ENCODE data around the gene PPP1R3C. TPM values are rescaled to one million over a fixed set of nuclear protein-coding genes. Genes with fewer than 3 reads are reported as not detected.

The PPP1R3C gene
- total and polyA plus RNA-seq, 4 donors: 2.2 to 88.4 (median 11.8) TPM

DNA sequence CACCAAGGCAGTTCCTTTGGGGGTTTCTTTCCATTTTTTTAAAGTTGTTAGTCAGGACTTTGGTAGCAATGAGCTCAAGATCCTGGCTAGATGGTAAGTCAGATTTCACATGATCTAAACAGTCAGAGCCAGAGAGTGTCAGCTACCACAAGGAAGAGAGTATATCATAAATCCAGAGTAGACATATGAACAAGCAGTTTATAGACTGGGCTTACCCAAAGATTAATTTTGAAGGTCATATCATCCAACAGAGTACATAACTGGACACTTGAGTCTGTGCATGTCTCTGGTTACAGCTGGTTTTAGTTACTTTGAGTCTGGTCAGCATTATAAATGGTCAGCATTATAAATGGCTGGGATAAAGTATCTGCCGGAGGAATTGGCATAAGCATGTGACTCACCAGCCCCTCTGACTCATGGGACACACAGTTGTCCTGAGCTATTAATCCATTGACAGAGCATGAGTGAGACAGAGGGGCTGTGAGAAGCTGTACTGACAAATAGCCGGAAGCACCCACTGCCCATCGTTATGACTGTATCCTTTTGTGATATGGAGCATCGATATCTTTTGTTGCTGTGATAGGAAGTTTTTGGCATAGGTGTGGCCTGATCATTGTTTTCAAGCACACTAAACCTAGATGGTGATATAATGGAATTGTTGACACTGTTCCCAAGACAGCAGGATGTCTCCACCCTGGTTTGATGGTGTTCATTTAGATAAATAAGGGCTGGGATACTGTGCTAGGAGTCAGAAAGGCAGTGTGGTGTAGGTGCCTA lies 19.3 kb downstream of the PPP1R3C start:
- H3K9ac ChIP-seq (ENCODE audit: insufficient read depth in 1 of 2, low read length in 2 of 2): no peak overlapping the region
- no peaks in the 10 kb centered on the region for H3K9me3 ChIP-seq (ENCODE audit: control insufficient read depth in 4 of 4, insufficient read depth in 3 of 4, low read length in 3 of 4)
- no peak overlapping the region for H3K4me3 ChIP-seq
- no peaks in the 10 kb centered on the region for H3K36me3 ChIP-seq (ENCODE audit: control insufficient read depth in 4 of 4, insufficient read depth in 4 of 4, low read length in 4 of 4)
- no peak for DNase-seq
- no peak for ATAC-seq (ENCODE audit: insufficient read depth, low FRiP score)
- no peaks in the 10 kb centered on the region for H3K27me3 ChIP-seq (ENCODE audit: control insufficient read depth in 3 of 3, insufficient read depth in 3 of 3, low read length in 2 of 3)
- peak overlapping the region in 1 of 2 donors; percentile 82 for H3K27ac ChIP-seq (ENCODE audit: low read depth in 1 of 2, low read length in 1 of 2)
- WGBS, 2 donors: 66 to 79% methylated on average over 4 of the region's 4 CpGs
- TF ChIP-seq, protein P1, sequence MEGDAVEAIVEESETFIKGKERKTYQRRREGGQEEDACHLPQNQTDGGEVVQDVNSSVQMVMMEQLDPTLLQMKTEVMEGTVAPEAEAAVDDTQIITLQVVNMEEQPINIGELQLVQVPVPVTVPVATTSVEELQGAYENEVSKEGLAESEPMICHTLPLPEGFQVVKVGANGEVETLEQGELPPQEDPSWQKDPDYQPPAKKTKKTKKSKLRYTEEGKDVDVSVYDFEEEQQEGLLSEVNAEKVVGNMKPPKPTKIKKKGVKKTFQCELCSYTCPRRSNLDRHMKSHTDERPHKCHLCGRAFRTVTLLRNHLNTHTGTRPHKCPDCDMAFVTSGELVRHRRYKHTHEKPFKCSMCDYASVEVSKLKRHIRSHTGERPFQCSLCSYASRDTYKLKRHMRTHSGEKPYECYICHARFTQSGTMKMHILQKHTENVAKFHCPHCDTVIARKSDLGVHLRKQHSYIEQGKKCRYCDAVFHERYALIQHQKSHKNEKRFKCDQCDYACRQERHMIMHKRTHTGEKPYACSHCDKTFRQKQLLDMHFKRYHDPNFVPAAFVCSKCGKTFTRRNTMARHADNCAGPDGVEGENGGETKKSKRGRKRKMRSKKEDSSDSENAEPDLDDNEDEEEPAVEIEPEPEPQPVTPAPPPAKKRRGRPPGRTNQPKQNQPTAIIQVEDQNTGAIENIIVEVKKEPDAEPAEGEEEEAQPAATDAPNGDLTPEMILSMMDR (IDR thresholded peaks at IDR 0.05; ENCODE audit: control extremely low read depth, extremely low read depth): no peak
- H3K4me1 ChIP-seq (ENCODE audit: control insufficient read depth in 5 of 5, insufficient read depth in 5 of 5, low read length in 5 of 5): peaks cover 0 to 30% (median 20%) of the 10 kb centered on the region in 5 donors

- Histone ChIP-seq H3K36me3 (ENCODE audit: control insufficient read depth in 4 of 4, insufficient read depth in 4 of 4, low read length in 4 of 4) (no peaks in the 10 kb centered on the region), H3K4me1 (ENCODE audit: control insufficient read depth in 5 of 5, insufficient read depth in 5 of 5, low read length in 5 of 5) (peaks cover 0 to 44% (median 27%) of the 10 kb centered on the region in 5 donors), H3K9me3 (ENCODE audit: control insufficient read depth in 4 of 4, insufficient read depth in 3 of 4, low read length in 3 of 4) (no peaks in the 10 kb centered on the region), H3K27ac (ENCODE audit: low read depth in 1 of 2, low read length in 1 of 2) (peak overlapping the region in 1 of 2 donors; percentile 41), H3K9ac (ENCODE audit: insufficient read depth in 1 of 2, low read length in 2 of 2) (no peak overlapping the region), H3K4me3 (no peak overlapping the region), H3K27me3 (ENCODE audit: control insufficient read depth in 3 of 3, insufficient read depth in 3 of 3, low read length in 2 of 3) (no peaks in the 10 kb centered on the region)
- no peak for ATAC-seq (ENCODE audit: insufficient read depth, low FRiP score)
- 57 to 75% methylated on average over 1 of the region's 1 CpG for WGBS, 2 donors
- TF ChIP-seq, protein P1 (IDR thresholded peaks at IDR 0.05; ENCODE audit: control extremely low read depth, extremely low read depth): no peak
- peak in 1 of 3 donors; percentile 51 for DNase-seq
Measured at GRCh38 chr10:91610919-91611318, 22.0 kb downstream of the PPP1R3C start.

DNA sequence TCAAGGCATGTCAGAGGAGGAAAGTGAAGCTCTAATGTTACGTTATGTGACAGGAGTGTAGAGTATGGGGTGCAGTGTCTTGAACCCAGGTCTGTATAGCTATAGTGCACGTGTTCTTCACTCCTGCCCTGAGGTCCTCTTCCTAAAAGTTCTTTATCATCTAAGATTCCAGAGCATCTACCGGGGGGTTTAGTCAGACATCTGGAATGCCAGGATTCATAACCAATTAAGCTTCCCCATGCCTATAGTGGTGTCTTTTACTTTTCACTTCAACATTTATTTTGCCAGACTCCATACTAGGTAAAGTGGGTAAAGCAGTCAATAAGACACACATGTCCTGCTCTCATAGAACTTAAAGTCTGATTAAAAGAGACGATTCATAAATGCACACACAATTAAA lies 22.4 kb downstream of the PPP1R3C start:
- H3K27me3 ChIP-seq (ENCODE audit: control insufficient read depth in 3 of 3, insufficient read depth in 3 of 3, low read length in 2 of 3): no peaks in the 10 kb centered on the region
- no peaks in the 10 kb centered on the region for H3K9me3 ChIP-seq (ENCODE audit: control insufficient read depth in 4 of 4, insufficient read depth in 3 of 4, low read length in 3 of 4)
- peak overlapping the region in 1 of 2 donors; percentile 29 for H3K27ac ChIP-seq (ENCODE audit: low read depth in 1 of 2, low read length in 1 of 2)
- H3K9ac ChIP-seq (ENCODE audit: insufficient read depth in 1 of 2, low read length in 2 of 2): no peak overlapping the region
- 86% methylated on average over 4 of the region's 4 CpGs for WGBS, 2 donors
- no peak overlapping the region for H3K4me3 ChIP-seq
- H3K4me1 ChIP-seq (ENCODE audit: control insufficient read depth in 5 of 5, insufficient read depth in 5 of 5, low read length in 5 of 5): peaks cover 0 to 48% (median 27%) of the 10 kb centered on the region in 5 donors
- TF ChIP-seq, protein P1 (IDR thresholded peaks at IDR 0.05; ENCODE audit: control extremely low read depth, extremely low read depth): no peak
- no peak for DNase-seq
- ATAC-seq (ENCODE audit: insufficient read depth, low FRiP score): no peak
- no peaks in the 10 kb centered on the region for H3K36me3 ChIP-seq (ENCODE audit: control insufficient read depth in 4 of 4, insufficient read depth in 4 of 4, low read length in 4 of 4)

Measured in lung (tissue), 12 donors.